ENCODE results near the gene GRWD1. TPM values are rescaled to one million over a fixed set of nuclear protein-coding genes. Genes with fewer than 3 reads are reported as not detected.
A peak's percentile ranks its signal among the peaks of the same experiment; 100 is the strongest.

GRWD1 gene
- 10 to 100 TPM; 34.9 to 72.9 TPM for total RNA-seq

DNA sequence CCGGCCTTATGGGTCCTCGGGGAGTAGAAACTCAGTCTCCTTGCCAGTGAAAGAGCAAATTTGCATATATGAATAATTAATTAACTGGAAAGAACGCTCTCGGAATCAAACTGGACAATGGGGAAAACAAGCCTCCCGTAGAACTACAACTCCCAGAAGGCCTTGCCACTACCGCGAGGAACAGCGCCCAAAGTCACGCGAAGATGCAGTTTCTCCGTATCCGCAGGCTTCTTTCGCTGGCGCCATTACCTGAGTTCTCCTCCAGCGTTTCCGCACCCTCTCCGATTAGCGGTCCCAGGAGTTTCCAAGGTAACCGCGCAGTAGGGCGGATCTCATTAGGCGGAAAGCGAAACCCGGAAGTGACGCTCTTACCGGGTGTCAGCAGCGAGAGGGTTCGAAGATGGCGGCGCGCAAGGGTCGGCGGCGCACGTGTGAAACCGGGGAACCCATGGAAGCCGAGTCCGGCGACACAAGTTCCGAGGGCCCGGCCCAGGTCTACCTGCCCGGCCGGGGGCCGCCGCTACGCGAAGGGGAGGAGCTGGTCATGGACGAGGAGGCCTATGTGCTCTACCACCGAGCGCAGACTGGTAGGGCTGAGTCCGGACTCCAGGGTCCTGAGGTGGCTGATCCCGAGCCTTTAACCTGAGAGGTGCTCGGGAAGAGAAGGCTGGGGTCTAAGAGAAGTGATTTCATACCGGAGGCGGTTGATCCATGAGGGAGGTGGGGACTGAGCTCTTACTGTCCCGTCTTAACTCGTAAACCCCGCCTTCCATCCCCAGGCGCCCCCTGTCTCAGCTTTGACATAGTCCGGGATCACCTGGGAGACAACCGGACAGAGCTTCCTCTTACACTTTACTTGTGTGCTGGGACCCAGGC, at the start of gene GRWD1:
Gene GRWD1 (plus strand): TSS at position 378 of the 876 bp plus-strand sequence. CDS start 23 bp downstream, at position 401.
- Mint-ChIP-seq H3K4me3 (peak within 1 kb of the TSS; percentile 97), H3K4me1 (peaks cover 20% of the 10 kb centered on the region), H3K27me3 (peaks cover 14% of the 10 kb centered on the region), H3K36me3 (ENCODE audit: low read depth) (peaks cover 73% of the 10 kb centered on the region), H3K27ac (peak within 1 kb of the TSS; percentile 96), H3K9me3 (no peaks in the 10 kb centered on the region)
- peak; percentile 97 for ATAC-seq (replicated peaks)

DNA sequence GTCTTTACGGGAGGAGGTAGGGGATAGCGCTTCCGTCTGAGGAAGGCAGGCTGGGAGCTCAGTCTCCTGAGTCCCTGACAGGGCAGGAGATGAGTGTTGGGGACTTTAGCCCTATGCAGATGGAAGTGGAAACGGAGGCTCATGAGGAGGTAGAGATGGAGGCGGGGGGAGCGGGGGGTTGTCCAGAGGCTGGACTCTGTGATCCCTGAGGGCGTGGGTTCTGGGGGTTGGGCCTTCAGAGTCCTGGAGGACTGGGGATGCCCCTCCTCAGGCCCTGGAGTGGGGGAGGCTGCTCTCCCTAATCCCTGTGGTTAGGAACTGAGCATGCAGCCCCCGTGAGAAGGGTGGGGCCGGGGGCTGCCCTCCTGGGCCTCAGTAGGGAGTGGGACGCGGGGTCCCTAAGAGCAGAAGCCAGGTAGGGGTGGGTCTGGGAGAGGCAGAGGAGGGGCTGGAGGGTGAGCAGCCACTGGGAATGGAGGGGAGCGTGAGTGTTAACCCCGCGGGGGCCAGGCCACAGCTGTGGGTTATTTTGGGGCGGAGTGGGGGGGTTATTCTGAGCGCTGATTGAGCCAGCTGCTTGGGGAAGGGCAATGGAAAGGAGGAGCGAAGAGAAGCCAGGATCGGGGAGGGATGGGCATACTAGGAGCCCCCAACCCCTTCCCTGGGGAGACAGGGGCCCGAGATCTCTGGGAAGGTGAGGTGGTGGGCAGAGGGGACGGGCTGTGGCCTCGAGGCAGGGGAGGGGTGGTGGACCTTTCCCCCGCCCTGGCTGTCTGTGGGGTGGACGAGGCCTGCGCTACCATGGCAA, 49.6 kb upstream of the GRWD1 start:
- Mint-ChIP-seq H3K4me3 (peak overlapping the region; percentile 4), H3K27me3 (peaks cover 32% of the 10 kb centered on the region)
- ATAC-seq (replicated peaks) = no peak

DNA sequence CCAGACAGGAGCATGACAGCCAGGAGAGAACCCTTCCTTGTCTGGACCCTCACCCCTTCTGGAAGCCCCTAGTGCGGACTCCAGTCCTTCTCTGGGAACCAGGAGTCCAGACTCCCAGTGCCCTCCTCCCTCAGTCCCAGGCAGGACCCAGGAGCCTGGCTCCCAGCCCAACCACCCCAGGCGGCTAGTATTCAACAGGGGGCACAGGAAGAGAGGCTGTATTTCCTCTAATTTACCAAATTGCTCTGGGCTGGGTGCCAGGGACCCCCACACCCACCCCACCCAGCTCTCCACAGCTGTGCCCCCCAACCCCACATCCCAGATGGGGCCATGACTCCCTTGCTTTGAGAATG, 49.0 kb upstream of the GRWD1 start:
- peaks cover 32% of the 10 kb centered on the region for H3K27me3 Mint-ChIP-seq
- H3K4me1 Mint-ChIP-seq = peaks cover 29% of the 10 kb centered on the region
- H3K4me3 Mint-ChIP-seq = peak overlapping the region; percentile 87
- ATAC-seq (replicated peaks) = no peak
- no peak overlapping the region for H3K27ac Mint-ChIP-seq
- no peaks in the 10 kb centered on the region for H3K36me3 Mint-ChIP-seq (ENCODE audit: low read depth)
- peaks cover 4% of the 10 kb centered on the region for H3K9me3 Mint-ChIP-seq

More for the DNA sequence above, 49.6 kb upstream of the GRWD1 start:
- H3K27ac Mint-ChIP-seq = no peak overlapping the region
- peaks cover 29% of the 10 kb centered on the region for H3K4me1 Mint-ChIP-seq
- peaks cover 4% of the 10 kb centered on the region for H3K9me3 Mint-ChIP-seq
- H3K36me3 Mint-ChIP-seq (ENCODE audit: low read depth) = peaks cover 2% of the 10 kb centered on the region

GRCh38 chr19:48397263-48398101, 48.3 kb upstream of the GRWD1 start:
- peak overlapping the region; percentile 87 for H3K27ac Mint-ChIP-seq
- H3K36me3 Mint-ChIP-seq (ENCODE audit: low read depth) = no peaks in the 10 kb centered on the region
- H3K27me3 Mint-ChIP-seq = peaks cover 32% of the 10 kb centered on the region
- no peak for ATAC-seq (replicated peaks)
- peak overlapping the region; percentile 87 for H3K4me3 Mint-ChIP-seq
- H3K4me1 Mint-ChIP-seq = peaks cover 31% of the 10 kb centered on the region
- H3K9me3 Mint-ChIP-seq = peaks cover 4% of the 10 kb centered on the region

DNA sequence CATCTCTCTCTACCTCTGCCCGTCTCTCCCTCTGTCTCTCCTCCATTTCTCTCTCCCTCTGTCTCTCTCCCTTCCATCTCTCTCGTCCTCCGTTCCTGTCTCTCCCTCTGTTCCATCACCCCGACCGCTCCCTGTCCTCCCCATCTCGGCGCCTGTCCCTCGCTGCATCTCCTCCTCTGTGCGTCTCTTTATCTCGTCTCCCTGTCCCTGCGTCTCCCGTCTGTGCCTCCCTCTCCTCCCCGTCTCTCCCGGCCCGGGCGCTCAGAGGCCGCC, 47.7 kb upstream of the GRWD1 start:
- no peak for ATAC-seq (replicated peaks)
- peaks cover 32% of the 10 kb centered on the region for H3K27me3 Mint-ChIP-seq
- H3K9me3 Mint-ChIP-seq = peaks cover 4% of the 10 kb centered on the region
- no peaks in the 10 kb centered on the region for H3K36me3 Mint-ChIP-seq (ENCODE audit: low read depth)
- H3K27ac Mint-ChIP-seq = peak overlapping the region; percentile 87
- peaks cover 29% of the 10 kb centered on the region for H3K4me1 Mint-ChIP-seq
- H3K4me3 Mint-ChIP-seq = peak overlapping the region; percentile 87

DNA sequence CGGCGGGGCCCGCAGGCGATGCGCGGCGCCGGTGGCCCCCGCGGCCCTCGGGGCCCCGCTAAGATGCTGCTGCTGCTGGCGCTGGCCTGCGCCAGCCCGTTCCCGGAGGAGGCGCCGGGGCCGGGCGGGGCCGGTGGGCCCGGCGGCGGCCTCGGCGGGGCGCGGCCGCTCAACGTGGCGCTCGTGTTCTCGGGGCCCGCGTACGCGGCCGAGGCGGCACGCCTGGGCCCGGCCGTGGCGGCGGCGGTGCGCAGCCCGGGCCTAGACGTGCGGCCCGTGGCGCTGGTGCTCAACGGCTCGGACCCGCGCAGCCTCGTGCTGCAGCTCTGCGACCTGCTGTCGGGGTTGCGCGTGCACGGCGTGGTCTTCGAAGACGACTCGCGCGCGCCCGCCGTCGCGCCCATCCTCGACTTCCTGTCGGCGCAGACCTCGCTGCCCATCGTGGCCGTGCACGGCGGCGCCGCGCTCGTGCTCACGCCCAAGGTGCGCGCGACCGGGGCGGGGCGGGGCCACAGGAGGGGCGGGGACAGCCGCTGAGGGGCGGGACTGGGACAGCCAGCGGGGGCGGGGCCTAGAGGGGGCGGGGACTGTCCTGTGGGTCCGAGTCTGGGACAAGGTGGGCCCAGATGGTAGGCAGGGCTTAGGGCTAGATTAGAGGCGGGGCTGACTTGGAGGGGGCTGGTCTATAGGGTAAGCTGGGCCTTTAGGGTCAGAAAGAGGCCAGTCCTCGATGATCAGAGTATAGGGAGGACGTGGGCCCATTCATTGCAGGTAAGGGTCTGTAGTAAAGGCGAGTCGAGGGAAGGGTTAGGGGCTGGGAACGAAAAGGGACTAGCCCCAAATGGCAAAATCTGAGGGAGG, 47.2 kb upstream of the GRWD1 start:
- no peaks in the 10 kb centered on the region for H3K36me3 Mint-ChIP-seq (ENCODE audit: low read depth)
- peak; percentile 79 for ATAC-seq (replicated peaks)
- peaks cover 32% of the 10 kb centered on the region for H3K4me1 Mint-ChIP-seq
- peaks cover 32% of the 10 kb centered on the region for H3K27me3 Mint-ChIP-seq
- H3K9me3 Mint-ChIP-seq = peaks cover 4% of the 10 kb centered on the region
- H3K27ac Mint-ChIP-seq = peak overlapping the region; percentile 87
- H3K4me3 Mint-ChIP-seq = peak overlapping the region; percentile 87

GRCh38 chr19:48400018-48400742, 45.6 kb upstream of the GRWD1 start:
- H3K27me3 Mint-ChIP-seq = peaks cover 20% of the 10 kb centered on the region
- ATAC-seq (replicated peaks) = peak; percentile 57
- H3K36me3 Mint-ChIP-seq (ENCODE audit: low read depth) = no peaks in the 10 kb centered on the region
- H3K4me3 Mint-ChIP-seq = no peak overlapping the region
- peaks cover 27% of the 10 kb centered on the region for H3K4me1 Mint-ChIP-seq
- H3K9me3 Mint-ChIP-seq = peaks cover 4% of the 10 kb centered on the region
- no peak overlapping the region for H3K27ac Mint-ChIP-seq

DNA sequence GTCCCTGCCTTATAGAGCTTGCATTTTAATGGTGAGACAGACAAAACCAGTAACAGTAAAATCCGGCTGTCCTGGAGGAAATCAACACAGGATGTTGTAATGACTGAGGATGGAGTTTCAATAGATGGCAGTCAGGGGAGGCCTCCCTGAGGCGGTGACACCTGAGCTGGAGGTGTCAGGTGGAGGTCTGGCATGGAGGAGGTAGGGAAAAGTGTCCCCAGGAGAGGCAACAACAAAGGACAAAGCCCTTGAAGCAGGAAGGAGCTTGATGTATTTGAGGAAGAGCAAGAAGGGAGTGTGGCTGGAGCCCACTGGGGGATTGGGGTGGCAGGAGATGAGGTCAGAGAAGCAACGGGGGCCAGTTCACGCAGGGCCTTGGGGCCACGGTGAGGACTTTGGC, 44.5 kb upstream of the GRWD1 start:
- peaks cover 27% of the 10 kb centered on the region for H3K4me1 Mint-ChIP-seq
- H3K4me3 Mint-ChIP-seq = no peak overlapping the region
- no peak for ATAC-seq (replicated peaks)
- no peaks in the 10 kb centered on the region for H3K36me3 Mint-ChIP-seq (ENCODE audit: low read depth)
- no peak overlapping the region for H3K27ac Mint-ChIP-seq
- H3K9me3 Mint-ChIP-seq = peaks cover 4% of the 10 kb centered on the region
- peaks cover 12% of the 10 kb centered on the region for H3K27me3 Mint-ChIP-seq

DNA sequence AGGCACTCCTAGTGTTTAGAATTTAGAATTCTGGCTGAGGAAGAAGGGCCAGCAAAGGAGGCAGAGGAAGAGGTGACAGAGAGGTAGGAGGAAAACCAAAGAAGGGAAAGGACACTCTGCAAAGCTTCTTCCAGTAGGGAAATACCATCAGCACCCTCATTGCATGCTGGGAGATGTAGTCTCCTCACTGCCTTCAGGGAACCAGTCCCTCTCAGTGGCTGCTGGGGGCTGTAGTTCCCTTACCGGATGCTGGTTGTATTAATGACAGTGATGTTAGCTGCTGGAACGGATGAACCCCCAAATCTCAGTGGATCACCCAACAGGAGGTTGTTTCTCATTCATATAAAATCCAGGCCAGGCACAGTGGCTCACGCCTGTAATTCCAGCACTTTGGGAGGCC, 42.2 kb upstream of the GRWD1 start:
- no peak for ATAC-seq (replicated peaks)
- peaks cover 16% of the 10 kb centered on the region for H3K4me1 Mint-ChIP-seq
- peaks cover 5% of the 10 kb centered on the region for H3K27me3 Mint-ChIP-seq
- H3K36me3 Mint-ChIP-seq (ENCODE audit: low read depth) = no peaks in the 10 kb centered on the region
- H3K4me3 Mint-ChIP-seq = no peak overlapping the region
- peaks cover 4% of the 10 kb centered on the region for H3K9me3 Mint-ChIP-seq
- H3K27ac Mint-ChIP-seq = peak overlapping the region; percentile 16

- Mint-ChIP-seq H3K4me1 (peaks cover 7% of the 10 kb centered on the region), H3K27me3 (peaks cover 5% of the 10 kb centered on the region), H3K4me3 (no peak overlapping the region), H3K27ac (no peak overlapping the region), H3K9me3 (no peaks in the 10 kb centered on the region), H3K36me3 (ENCODE audit: low read depth) (no peaks in the 10 kb centered on the region)
- no peak for ATAC-seq (replicated peaks)
Measured at GRCh38 chr19:48405010-48405659, 40.6 kb upstream of the GRWD1 start.

GRCh38 chr19:48405850-48406249, 39.9 kb upstream of the GRWD1 start:
- no peak for ATAC-seq (replicated peaks)
- peaks cover 5% of the 10 kb centered on the region for H3K27me3 Mint-ChIP-seq
- no peak overlapping the region for H3K4me3 Mint-ChIP-seq
- H3K27ac Mint-ChIP-seq = no peak overlapping the region
- H3K9me3 Mint-ChIP-seq = no peaks in the 10 kb centered on the region
- H3K4me1 Mint-ChIP-seq = peaks cover 7% of the 10 kb centered on the region
- no peaks in the 10 kb centered on the region for H3K36me3 Mint-ChIP-seq (ENCODE audit: low read depth)

DNA sequence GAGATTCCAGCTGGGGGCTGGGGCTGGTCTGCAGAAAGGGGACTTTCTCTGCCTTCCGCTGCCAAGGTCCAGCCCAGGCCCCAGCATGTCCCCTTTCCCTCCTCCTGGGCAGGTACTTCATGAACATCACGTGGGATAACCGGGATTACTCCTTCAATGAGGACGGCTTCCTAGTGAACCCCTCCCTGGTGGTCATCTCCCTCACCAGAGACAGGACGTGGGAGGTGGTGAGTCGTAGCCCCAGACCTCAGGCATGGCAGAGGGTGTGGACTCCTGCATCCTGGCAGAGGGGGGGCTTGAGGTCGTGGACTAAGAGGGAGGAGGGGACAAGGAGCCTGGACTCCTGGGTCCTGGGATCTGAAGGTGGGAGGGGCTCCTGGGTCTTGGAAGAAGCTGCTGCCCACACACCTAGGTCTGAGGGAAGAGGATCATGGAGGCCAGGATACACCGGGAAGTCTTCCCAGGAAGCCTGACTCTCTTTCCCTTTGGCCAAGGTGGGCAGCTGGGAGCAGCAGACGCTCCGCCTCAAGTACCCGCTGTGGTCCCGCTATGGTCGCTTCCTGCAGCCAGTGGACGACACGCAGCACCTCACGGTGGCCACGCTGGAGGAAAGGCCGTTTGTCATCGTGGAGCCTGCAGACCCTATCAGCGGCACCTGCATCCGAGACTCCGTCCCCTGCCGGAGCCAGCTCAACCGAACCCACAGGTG, 31.8 kb upstream of the GRWD1 start:
- ATAC-seq (replicated peaks) = no peak
- Mint-ChIP-seq H3K27me3 (no peaks in the 10 kb centered on the region), H3K27ac (no peak overlapping the region), H3K4me3 (peak overlapping the region; percentile 15), H3K9me3 (no peaks in the 10 kb centered on the region), H3K4me1 (peaks cover 15% of the 10 kb centered on the region), H3K36me3 (ENCODE audit: low read depth) (no peaks in the 10 kb centered on the region)

Measured in activated T-helper 17 cell treated with anti-CD3 and anti-CD28 coated beads, Interleukin-2, amount 50 U/mL, for 72 hours (primary cell).